ENCODE results near the gene FOXP1.

The FOXP1 gene

GRCh38 chr3:71429597-71429988, 153.9 kb downstream of the FOXP1 start:
- H3K4me2 ChIP-seq (ENCODE audit: low read length): peak overlapping the region; percentile 40
- H4K20me1 ChIP-seq (ENCODE audit: control insufficient read depth, insufficient read depth, low read depth, low read length): peaks cover 17% of the 10 kb centered on the region; the same call in 1 of the 2 replicates
- no peaks in the 10 kb centered on the region for H3K9me2 ChIP-seq (replicated peaks; ENCODE audit: control insufficient read depth, low read length)
- 0 out of 2 replicates have a peak, but pooled peaks cover 3% of the 10 kb centered on the region for H3F3A ChIP-seq (ENCODE audit: control insufficient read depth, insufficient read depth)
- TF ChIP-seq EZH2phosphoT487 (IDR thresholded peaks at IDR 0.05; ENCODE audit: borderline replicate concordance, low read length) (no peak), CTCF (IDR thresholded peaks at IDR 0.05; ENCODE audit: low read depth, low read length, poor library complexity, severe bottlenecking) (no peak)
- H3K4me1 ChIP-seq (ENCODE audit: control insufficient read depth, low read length): peaks cover 95% of the 10 kb centered on the region
- H3K36me3 ChIP-seq (ENCODE audit: control insufficient read depth, low read length): peaks cover 15% of the 10 kb centered on the region
- no peaks in the 10 kb centered on the region for H3K27me3 ChIP-seq (ENCODE audit: control insufficient read depth, low read length)
- no peak overlapping the region for H3K27ac ChIP-seq (ENCODE audit: low read depth, low read length)
- no peak overlapping the region for H3K4me3 ChIP-seq (ENCODE audit: low read length)
- peaks cover 93% of the 10 kb centered on the region for H3K79me2 ChIP-seq (ENCODE audit: control insufficient read depth, low read length)
- H3K9me3 ChIP-seq (ENCODE audit: control insufficient read depth, insufficient read depth, low read length): no peaks in the 10 kb centered on the region

- Histone ChIP-seq H3K4me3 (ENCODE audit: low read length) (no peak overlapping the region), H3K27ac (ENCODE audit: low read depth, low read length) (no peak overlapping the region), H3K4me1 (ENCODE audit: control insufficient read depth, low read length) (peaks cover 95% of the 10 kb centered on the region), H4K20me1 (ENCODE audit: control insufficient read depth, insufficient read depth, low read depth, low read length) (peaks cover 17% of the 10 kb centered on the region; the same call in 1 of the 2 replicates), H3K36me3 (ENCODE audit: control insufficient read depth, low read length) (peaks cover 20% of the 10 kb centered on the region), H3K9me3 (ENCODE audit: control insufficient read depth, insufficient read depth, low read length) (no peaks in the 10 kb centered on the region), H3F3A (ENCODE audit: control insufficient read depth, insufficient read depth) (0 out of 2 replicates have a peak, but pooled peaks cover 3% of the 10 kb centered on the region), H3K27me3 (ENCODE audit: control insufficient read depth, low read length) (no peaks in the 10 kb centered on the region), H3K4me2 (ENCODE audit: low read length) (peak overlapping the region; percentile 42), H3K79me2 (ENCODE audit: control insufficient read depth, low read length) (peaks cover 93% of the 10 kb centered on the region), H3K9me2 (replicated peaks; ENCODE audit: control insufficient read depth, low read length) (no peaks in the 10 kb centered on the region)
- TF ChIP-seq CTCF (IDR thresholded peaks at IDR 0.05; ENCODE audit: low read depth, low read length, poor library complexity, severe bottlenecking): no peak
- no peak for TF ChIP-seq EZH2phosphoT487 (IDR thresholded peaks at IDR 0.05; ENCODE audit: borderline replicate concordance, low read length)
These were observed 154.5 kb downstream of the FOXP1 start for GRCh38 chr3:71428841-71429596.

- Histone ChIP-seq H3K4me2 (ENCODE audit: low read length) (no peak overlapping the region), H3K36me3 (ENCODE audit: control insufficient read depth, low read length) (peaks cover 14% of the 10 kb centered on the region), H3K4me3 (ENCODE audit: low read length) (no peak overlapping the region), H3K9me2 (replicated peaks; ENCODE audit: control insufficient read depth, low read length) (no peaks in the 10 kb centered on the region), H3K27ac (ENCODE audit: low read depth, low read length) (peak overlapping the region; percentile 5; the same call in 1 of the 2 replicates), H3F3A (ENCODE audit: control insufficient read depth, insufficient read depth) (peaks cover 28% of the 10 kb centered on the region), H3K4me1 (ENCODE audit: control insufficient read depth, low read length) (peaks cover 93% of the 10 kb centered on the region), H3K27me3 (ENCODE audit: control insufficient read depth, low read length) (no peaks in the 10 kb centered on the region), H4K20me1 (ENCODE audit: control insufficient read depth, insufficient read depth, low read depth, low read length) (peaks cover 5% of the 10 kb centered on the region; the same call in 1 of the 2 replicates), H3K79me2 (ENCODE audit: control insufficient read depth, low read length) (peaks cover 81% of the 10 kb centered on the region), H3K9me3 (ENCODE audit: control insufficient read depth, insufficient read depth, low read length) (no peaks in the 10 kb centered on the region)
- TF ChIP-seq CTCF (IDR thresholded peaks at IDR 0.05; ENCODE audit: low read depth, low read length, poor library complexity, severe bottlenecking): no peak
- no peak for TF ChIP-seq EZH2phosphoT487 (IDR thresholded peaks at IDR 0.05; ENCODE audit: borderline replicate concordance, low read length)
These were observed 157.9 kb downstream of the FOXP1 start for GRCh38 chr3:71425491-71426071.
